ENCODE data around the gene GULP1.

GULP1 gene

DNA sequence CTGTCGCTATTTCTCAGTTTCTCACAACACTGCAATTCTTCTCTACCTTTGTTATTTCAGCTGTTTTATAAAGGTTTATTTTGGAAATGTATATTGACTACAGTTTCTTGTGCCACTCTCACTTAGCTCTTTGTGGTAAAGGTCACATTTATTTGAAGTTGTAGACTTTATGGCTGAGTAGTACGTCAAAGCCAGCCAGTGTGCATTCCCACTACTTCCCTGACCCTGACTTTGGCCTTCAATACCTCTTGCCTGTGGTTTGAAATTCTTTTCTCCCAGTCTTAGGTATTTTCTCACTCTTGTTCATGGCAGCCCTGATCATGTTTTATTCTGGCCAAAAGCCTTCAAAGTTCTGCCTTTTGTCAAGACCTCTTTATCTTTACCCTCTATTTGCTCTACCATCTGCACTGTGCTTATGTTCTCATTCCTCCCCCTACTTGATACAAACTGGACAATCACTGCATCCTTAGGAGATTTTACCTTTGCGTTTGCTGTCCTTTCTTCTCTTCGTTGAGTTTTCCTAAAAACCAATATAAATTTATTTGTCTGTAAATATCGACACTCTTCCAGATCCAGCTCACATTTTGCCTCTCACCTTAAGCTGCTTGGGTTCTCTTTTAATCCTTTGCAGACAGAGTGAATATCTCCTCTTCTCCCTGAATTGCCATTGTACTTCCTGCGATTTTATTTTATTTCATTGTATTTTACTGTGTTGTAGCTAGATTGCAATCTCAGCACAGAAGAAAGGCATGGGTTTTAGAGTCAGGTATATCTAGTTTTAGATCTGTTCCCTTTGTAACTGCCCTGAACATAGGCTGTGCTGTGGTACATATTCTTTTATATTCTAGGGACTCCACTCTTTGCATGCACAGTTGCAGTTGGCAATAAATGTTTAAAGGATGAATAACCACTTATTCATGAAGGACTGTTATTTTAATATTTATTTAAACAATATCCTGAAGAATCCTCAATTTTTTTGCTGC lies 31.2 kb downstream of the GULP1 start:
- DNase-seq (ENCODE audit: low read depth) = no peak

DNA sequence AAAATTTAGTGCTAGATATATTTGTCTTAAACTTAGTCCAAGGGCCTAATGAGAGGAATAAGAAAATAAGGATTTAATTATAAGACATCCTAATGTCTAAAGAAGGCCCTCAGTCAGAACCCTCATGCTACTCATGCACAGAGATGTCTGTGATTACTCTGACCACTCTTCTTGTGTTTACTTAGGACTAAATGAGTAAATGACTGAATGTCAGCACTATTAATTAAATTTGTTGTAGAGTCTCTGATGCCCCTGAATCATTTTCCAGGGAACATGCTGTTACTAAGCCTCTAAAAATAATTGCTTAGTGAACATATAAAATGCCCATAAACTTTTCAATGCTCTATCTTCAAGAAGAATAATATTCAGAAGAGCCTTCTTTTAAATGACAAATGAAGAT lies 32.4 kb downstream of the GULP1 start:
- DNase-seq (ENCODE audit: low read depth) = no peak

DNA sequence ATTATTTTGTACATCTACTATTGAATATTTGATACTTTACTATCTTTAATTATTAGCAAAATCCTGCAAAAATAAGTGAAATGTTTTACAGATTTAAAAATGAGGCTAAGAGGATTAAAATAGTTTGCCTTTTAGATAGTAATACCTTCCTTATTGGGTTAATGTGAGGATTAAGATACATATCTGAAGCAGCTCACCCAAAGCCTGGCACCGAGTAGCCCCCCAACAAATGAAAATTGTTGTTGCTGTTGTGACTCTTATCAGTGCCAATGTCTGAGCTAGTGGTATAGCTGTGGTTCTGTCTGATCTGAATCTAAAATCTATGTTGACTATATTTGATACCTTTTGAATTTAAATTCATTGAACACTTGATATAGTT lies 34.6 kb downstream of the GULP1 start:
- DNase-seq (ENCODE audit: low read depth) = no peak

DNA sequence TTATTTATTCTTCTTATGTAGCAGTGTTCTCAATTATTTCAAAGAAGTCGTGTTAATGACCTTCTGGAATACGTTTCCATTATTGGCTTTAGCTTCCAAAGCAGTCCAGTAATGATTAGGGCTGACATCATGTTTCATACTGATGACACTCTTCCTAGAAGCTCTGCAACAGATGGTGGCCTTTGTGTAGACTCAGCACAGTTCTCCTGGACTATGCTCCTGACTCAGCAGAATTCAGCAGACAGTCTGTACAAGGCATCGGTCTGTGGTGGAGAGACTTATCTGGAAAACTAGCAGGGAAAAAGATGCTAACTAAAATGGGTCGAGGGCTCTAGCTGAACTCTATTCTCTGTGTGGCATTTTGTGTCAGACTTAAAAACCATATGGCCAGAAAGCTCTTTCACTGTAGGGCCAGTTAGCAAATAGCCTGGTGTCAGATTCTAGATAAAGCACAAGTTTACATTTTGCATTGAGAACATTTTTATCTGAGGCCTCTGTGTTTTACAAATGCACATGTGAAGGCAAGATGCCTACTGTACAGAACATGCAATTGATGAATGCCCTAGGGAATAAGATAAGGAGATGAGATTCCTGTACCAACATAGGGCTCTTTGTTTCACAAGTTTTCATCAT lies 35.1 kb downstream of the GULP1 start:
- DNase-seq (ENCODE audit: low read depth) = no peak

DNA sequence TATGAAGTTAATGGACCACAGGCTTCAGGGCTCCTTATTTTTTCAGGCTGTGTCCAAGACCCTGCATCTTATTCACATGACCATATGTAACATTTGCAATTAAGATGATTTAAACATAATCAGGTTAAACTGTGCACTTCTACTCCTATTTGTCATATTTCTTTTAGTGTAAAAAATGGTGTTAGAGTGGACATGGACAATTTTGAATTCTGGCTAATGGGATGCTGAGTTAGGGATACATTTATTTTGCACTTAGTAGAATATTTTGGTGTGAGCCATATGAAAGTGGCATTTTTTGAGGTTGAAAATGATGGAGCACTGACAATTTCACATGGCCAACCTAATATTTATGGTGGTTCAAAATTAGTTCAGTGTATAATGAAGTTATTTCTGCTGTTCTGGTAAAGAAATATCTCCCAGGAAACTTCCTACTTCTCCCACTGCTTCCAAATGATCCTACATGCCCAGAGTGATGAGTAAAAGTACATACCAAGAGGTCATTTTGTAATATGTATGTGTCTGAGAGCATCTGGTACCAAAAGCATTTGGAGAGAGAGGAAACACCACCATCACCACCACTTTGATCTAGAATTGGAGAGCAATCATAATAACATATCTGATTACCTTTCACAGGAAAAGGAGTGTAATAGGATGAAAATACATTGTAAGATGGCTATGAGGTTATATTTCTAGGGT lies 36.0 kb downstream of the GULP1 start:
- DNase-seq (ENCODE audit: low read depth) = no peak

DNA sequence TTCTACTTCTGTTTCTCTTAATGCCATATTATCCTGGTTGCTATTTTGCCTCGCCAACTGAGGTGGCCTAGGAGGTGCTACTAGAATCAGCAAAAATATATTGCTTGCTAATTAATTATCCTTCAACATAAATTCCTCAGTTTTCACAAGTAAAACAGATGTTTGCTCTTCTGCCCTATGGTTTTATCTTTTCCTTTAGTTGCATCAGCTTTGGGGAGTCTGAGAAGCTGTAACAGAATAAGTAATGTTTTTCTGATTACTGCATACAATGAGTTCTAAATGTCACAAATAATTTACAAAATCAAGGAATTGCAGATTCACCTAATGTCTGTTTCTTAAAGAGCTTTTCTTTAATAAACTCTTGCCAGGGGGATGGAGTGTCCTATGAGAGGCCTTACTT lies 36.7 kb downstream of the GULP1 start:
- no peak for DNase-seq (ENCODE audit: low read depth)

DNA sequence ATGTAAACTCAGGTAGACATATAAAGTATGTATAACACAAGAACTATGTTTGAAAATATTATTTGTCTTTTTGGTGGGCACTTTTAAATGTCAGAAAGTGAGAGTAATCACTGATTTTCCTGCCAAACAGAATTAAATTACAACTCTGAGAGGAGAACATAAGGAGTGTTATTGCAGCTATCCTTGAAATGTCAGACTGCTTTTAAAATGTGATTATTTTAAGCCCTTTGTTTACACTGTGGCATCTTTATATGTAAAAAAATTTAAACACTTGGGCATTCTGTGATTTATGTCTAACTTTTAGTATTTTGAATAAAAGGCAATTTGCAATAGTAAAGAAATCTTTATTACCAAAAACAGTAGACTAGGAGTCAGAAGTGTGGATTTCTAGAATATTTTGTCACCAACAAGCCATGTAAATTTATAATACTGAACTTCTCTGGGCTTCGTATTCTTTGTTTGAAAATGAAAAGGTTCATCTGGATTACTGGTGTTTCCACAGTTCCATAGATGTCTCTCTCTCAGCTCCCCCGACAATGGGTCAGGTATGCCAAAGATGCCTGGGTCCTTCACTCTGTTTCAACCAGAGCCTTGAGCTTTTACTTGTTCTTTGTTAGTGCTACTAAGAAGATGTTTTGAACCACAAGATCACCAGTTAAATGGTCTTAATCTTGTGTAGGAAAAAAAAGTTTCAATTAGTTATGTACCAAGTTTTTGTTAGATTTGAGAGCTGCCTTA lies 38.8 kb downstream of the GULP1 start:
- DNase-seq (ENCODE audit: low read depth) = no peak

DNA sequence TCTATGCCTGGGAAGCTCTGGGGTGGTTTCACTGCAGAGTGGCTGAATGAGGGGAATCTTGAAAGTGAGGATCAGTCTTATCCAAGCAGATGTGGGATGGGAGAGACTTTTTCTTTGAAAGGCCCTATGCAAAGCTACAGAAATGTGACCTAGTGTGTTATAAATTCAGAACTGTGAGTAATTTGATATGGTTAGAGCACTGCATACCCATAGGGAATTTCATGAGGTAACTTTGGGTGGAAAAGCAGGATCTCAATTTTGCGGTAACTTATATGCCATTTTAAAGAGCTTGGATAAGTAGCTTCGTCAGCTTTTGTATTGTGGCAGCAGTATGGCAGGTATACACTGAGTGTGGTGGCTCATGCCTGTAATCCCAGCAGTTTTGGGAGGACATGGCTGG lies 40.9 kb downstream of the GULP1 start:
- DNase-seq (ENCODE audit: low read depth) = no peak

DNA sequence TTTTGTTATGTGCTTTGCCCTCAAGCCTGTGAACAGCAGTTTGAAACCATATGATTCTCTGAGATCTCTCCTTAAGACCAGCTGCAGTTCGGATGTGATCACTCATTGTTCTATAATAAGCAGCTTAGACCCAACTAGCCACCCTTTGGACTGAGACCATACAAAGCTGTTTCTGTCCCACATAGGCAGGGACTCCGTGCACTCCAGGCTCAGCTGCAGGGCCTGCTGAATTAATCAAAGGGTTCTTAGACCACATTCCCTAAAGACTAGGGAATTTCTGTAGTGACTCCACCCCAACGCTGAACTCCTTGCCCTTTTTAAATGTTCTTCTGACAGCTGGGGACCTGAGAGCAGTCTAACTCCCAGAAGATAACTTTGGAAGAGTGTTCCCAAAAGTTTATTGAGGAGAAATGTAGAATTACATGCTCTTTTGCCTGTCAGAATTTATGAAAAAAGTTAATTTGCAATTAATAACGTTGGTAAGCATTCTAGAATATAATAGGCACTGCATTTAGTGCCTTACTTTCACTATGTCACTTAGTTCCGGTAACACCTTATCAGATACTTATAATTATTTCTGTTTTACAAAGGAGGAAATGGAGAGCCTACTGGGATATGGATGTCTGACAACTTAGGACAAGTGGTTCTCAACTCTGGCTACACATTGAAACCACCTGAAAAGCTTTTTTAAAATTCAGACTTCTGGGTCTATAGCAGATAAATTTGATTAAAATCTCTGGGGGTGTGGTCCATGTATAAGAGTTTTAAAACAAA lies 42.3 kb downstream of the GULP1 start:
- DNase-seq (ENCODE audit: low read depth) = no peak

DNA sequence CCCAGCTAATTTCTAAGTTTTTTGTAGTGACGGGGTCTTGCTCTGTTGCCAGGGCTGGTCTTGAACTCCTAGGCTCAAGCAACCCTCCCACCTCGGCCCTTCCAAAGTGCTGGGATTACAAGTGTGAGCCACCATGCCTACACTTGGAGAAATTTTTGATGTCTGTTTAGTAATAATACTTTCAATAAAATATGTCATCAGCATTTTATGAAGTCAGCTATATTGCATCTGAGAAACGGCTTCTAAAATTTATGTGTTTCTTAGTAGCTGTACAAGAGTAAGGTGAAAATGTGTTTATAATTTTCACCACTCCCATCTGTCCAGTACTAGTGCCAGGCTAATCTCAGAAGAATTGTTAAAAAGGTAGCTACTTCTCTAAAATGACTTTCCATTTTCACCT lies 46.8 kb downstream of the GULP1 start:
- DNase-seq (ENCODE audit: low read depth) = no peak

DNA sequence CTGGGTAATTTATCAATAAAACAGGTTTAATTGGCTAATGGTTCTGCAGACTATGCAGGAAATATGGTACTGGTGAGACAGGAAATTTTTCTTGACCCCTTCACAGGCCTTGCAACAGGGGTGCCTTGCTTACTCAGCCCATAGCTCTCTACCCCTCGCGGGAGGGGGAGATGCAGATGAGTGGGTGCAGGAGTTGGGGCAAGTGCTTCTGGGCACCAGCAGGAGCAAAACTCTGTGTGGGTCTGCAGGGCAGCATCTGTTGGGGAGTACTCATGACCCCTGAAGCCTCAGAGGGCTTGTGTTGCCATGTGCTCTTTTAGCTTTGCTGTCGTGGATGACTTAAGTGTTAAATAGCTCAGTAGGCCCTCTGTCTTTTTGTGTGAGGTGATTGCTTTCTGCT lies 48.6 kb downstream of the GULP1 start:
- DNase-seq (ENCODE audit: low read depth) = no peak

DNA sequence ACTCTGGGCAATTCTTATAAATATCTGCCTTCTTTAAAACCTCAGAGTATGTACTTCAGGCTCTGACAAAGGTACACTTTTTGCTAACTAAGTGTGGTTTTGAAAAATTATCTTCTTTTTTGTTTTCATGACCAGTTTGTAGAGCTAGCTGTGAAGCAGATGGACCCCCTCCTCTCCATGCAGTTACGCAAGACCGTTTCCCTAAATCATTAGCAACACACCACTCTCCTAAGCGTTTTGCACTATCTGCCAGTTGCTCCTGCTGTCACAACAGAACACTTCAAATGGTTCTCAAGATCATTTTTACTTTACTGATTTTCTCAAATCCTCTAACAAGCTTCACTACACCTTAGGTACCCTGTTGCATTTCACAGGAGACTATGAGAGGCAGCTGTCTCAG lies 53.3 kb downstream of the GULP1 start:
- no peak for DNase-seq (ENCODE audit: low read depth)

DNA sequence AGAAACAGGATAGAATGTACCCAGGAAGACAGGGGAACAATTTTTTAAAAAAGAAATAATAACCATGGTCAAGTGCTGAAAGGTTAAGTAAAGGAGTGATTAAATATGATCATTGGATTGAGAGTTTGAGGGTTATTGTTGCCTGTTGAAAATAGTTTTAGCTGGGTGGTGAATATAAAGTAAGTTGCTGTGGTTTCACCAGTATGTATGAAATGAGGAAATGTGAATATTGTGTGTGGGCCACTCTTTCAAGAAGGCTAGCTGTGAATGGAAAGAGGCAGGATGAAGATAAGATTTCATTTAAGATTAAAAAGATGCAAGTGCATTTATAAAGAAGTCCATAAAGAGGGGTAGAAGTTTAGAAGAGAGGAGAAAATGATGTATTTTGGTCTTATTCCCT lies 53.8 kb downstream of the GULP1 start:
- no peak for DNase-seq (ENCODE audit: low read depth)

DNA sequence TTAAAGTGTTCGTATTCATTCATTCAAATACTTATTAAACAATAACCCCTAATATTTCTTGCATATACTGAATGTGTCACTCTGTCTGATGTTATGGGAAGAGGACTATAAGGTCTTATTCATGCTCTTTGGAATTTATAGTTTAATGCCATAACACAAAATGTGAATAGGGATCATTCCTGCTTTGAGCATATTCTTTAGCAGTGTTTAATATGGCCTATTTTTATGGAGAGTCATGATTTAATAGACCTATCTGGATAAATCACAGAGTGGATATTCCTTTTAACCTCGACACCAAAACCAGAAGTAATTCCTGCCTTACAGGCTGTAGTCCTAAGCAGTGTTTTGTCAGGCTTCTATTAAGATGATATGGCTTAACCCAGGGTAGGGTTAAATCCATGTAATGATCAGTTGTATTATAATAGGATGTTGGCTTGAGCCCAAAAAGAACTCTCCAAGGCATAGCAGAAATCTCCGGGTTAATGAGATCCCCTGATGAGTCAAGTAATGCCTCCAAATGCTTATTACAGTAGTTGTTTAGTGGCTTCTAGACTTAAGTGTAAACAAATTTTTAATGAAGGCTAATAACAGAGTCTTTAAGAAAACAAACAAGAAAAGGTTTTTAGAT lies 54.3 kb downstream of the GULP1 start:
- DNase-seq (ENCODE audit: low read depth) = no peak

DNA sequence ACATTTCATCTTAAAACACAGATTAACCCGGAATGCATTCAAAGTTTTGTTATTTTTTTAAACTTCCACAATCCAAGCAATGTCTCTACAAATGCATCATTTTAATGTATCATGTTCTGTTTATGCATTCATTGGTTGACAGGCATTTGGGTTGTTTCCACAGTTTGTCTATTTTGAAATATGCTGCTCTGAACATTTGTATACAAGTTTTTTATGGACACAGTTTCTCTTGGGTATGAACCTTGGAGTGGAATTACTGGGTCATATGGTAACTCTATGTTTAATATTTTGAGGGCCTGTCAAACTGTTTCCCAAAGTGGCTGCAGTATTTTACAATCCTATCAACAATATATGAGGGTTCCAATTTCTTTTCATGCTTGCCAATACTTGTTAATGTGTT lies 57.3 kb downstream of the GULP1 start:
- no peak for DNase-seq (ENCODE audit: low read depth)

DNA sequence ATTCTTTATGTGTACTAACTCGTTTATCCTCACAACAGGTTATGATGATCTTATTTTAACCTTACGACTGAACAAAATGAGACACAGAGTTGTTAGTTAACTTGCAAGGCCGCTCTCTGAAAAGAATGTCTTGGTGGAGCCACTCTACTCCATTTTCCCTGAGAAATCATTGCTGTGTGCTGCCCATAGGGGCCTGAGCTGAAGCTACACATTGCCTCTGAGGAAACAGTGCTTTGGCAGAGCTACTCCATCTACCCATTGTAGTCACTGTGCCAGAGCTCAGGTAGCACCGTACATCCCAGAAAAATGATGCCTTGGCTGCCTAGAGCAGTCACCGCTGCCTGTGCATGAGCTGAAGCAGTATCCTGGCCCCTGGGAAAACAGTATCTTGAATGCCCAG lies 61.6 kb downstream of the GULP1 start:
- DNase-seq (ENCODE audit: low read depth) = no peak

DNA sequence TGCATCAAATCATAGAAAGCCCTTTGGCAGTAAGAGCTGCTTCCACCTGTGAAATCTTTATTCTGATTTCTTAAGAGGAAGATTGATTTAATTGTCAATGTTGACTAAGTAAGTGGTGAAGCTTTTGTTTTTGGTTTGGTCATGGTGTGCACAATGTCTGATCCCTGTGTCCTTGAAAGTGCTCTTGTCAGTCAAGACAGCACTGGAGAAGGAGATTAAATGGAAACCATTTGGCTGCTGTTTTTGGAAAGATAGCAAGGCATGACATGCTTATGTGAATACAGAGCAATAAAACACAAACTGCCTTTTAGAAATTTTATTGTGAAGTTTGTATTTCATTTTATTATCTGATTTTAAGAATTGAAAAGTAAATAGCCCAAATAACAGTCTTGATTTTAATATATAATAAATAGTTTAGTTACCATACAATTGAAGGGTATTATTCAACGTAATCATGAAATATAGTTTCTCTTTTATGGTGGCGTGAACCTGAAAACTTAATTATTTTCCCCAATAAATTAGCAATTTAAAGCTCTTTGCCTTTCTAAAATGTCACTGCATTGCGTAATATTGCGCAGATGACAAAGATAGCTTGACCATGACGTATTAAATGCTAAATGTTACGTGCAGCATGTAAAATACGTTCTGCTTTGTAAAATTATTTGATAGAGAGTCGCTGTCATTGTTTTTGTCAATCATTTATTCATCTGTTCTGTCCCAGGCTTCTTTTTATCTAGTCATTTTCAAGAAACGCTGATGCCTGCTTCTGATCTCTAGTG lies 69.0 kb downstream of the GULP1 start:
- DNase-seq (ENCODE audit: low read depth) = no peak

DNA sequence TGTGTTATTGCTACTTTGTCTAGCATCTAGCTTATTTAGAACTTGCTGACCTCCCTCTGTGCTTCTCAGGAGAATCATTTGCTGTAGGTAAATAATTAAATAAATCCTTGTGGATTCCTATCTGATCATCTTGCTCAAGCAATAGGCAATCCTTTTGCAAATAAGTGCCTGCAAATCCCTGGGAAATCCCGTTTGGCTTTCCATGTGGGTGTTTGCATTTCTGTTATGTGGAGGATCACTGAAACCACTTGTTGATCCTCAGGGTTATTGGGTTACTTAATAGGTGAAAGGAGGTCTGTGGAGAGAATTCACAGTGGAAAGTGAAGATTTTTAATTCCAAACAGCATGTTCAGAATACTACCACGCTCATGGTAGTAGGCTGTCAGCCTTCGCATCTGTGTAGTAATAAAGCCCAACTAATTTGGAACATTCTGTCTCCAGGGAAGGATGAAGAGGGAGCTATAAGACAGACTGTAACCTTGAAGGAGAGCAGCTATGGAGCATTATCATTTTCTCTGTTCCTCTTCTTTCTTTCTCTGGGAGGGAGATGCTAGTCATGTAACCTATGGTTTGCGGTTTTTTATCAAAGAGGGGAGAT lies 72.5 kb downstream of the GULP1 start:
- DNase-seq (ENCODE audit: low read depth) = no peak

DNA sequence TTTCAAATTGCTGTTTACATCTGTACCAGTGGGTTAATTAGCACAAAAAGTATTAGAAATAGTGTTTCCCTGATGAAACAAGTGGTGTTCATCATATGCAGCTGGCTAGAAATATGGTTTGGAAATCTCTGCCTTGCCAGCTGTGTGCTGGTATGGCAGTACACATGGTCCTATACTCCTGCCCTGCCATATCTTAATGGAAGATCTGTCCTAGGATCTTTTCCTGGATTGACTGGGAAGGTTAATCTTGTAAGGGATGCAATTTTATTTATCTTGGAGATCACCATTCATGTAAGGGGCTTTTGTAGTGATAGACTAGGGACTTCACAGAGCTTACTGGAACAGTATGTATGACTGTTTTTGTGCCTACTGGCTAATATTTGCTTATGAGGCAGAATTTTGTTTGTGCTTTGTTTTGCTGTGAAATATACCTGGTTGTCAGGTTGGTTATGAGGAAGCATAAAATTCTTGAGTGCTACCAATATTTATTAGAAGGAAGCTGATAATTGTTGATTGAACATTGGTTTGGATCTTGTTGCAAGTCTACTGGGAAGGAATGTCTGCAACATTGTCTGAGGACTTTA lies 73.5 kb downstream of the GULP1 start:
- DNase-seq (ENCODE audit: low read depth) = no peak
